HEK293 (cell line): Measurements from ENCODE around the gene MASP1.

Experiments used
- CTCF ChIA-PET: fragments of 350-600 bp; formaldehyde crosslinking; extraction: SDS; loops from one replicate; lab custom pipeline; 2021; ENCODE audit warnings: antibody characterized with exemption; lab: Yijun Ruan, JAX
- POLR2A ChIA-PET: fragments of 300-600 bp; formaldehyde crosslinking; extraction: SDS; loops from one replicate; lab custom pipeline; 2020; ENCODE audit warnings: antibody characterized with exemption, inconsistent platforms; lab: Yijun Ruan, JAX
- H3K27ac ChIP-seq: fragments of 200-500 bp; sonication (Bioruptor generic); 2 replicates; pipeline ENCODE4 v1.5.1; 2014; ENCODE audit warnings: low read depth, low read length, control low read depth, inconsistent platforms; ENCODE audit errors: extremely low read depth
- H3K36me3 ChIP-seq, 2 experiments: fragments of 200-500 bp in 1 of 2; sonication (Bioruptor generic) in 1 of 2; 1 replicate in 1 of 2; 2 replicates in 1 of 2; pipeline ENCODE4 v1.5.1; 2014 to 2017; ENCODE audit warnings: inconsistent platforms in 2 of 2, low read length in 2 of 2; ENCODE audit not compliant: control insufficient read depth in 2 of 2, insufficient read depth in 1 of 2
- H3K4me1 ChIP-seq: fragments of 200-500 bp; sonication (Bioruptor generic); 2 replicates; pipeline ENCODE4 v1.5.1; 2014; ENCODE audit warnings: mild to moderate bottlenecking, low read length, inconsistent platforms; ENCODE audit not compliant: control insufficient read depth, insufficient read depth
- H3K4me3 ChIP-seq: 2 replicates; pipeline ENCODE4 v1.5.1; 2011; ENCODE audit warnings: low read depth, mild to moderate bottlenecking, control low read depth, low read length, moderate library complexity
- H3K9me3 ChIP-seq: fragments of 200-500 bp; sonication (Bioruptor generic); 2 replicates; pipeline ENCODE4 v1.5.1; 2014; ENCODE audit warnings: low read depth, low read length, inconsistent platforms; ENCODE audit not compliant: control insufficient read depth, insufficient read depth
- GLI2 ChIP-seq: fragments of 450-650 bp; formaldehyde crosslinking; IDR thresholded peaks from 2 replicates; pipeline ENCODE4; 2017; ENCODE audit warnings: missing biosample characterization, missing genetic modification characterization, low read depth, borderline replicate concordance
- GLI4 ChIP-seq: fragments of 450-650 bp; formaldehyde crosslinking; IDR thresholded peaks from 2 replicates; pipeline ENCODE4 v1.5.1; 2016; ENCODE audit warnings: missing biosample characterization, missing genetic modification characterization
- HOXA7 ChIP-seq: sonication (generic); formaldehyde crosslinking; IDR thresholded peaks from 2 replicates; pipeline ENCODE4 v1.8.1; 2022; ENCODE audit warnings: missing genetic modification reagents, borderline replicate concordance
- KLF8 ChIP-seq: fragments of 450-650 bp; formaldehyde crosslinking; IDR thresholded peaks from 2 replicates; pipeline ENCODE4 v1.5.1; 2016; ENCODE audit warnings: missing biosample characterization, missing genetic modification characterization
- MZF1 ChIP-seq: fragments of 450-650 bp; formaldehyde crosslinking; IDR thresholded peaks from 2 replicates; pipeline ENCODE4 v1.5.1; 2017; ENCODE audit warnings: missing biosample characterization, missing genetic modification characterization, borderline replicate concordance
- PRDM1 ChIP-seq: fragments of 450-650 bp; formaldehyde crosslinking; IDR thresholded peaks from 2 replicates; pipeline ENCODE4; 2016; ENCODE audit warnings: missing biosample characterization, missing genetic modification characterization
- ZBTB26 ChIP-seq: fragments of 450-650 bp; formaldehyde crosslinking; optimal IDR thresholded peaks from 2 replicates; pipeline ENCODE3; 2016; ENCODE audit warnings: missing biosample characterization, mild to moderate bottlenecking, missing genetic modification characterization
- ZBTB7A ChIP-seq: fragments of 450-650 bp; formaldehyde crosslinking; IDR thresholded peaks from 2 replicates; pipeline ENCODE4 v1.5.1; 2016; ENCODE audit warnings: low read depth, missing biosample characterization, missing genetic modification characterization
- ZNF121 ChIP-seq: fragments of 450-650 bp; formaldehyde crosslinking; IDR thresholded peaks from 2 replicates; pipeline ENCODE4 v1.5.1; 2016; ENCODE audit warnings: missing biosample characterization, missing genetic modification characterization
- ZNF132 ChIP-seq: fragments of 450-650 bp; formaldehyde crosslinking; IDR thresholded peaks from 2 replicates; pipeline ENCODE4 v1.5.1; 2017; ENCODE audit warnings: missing biosample characterization, missing genetic modification characterization, borderline replicate concordance
- ZNF157 ChIP-seq: fragments of 450-650 bp; formaldehyde crosslinking; IDR thresholded peaks from 2 replicates; pipeline ENCODE4 v1.5.1; 2016; ENCODE audit warnings: missing biosample characterization, missing genetic modification characterization
- ZNF18 ChIP-seq: fragments of 450-650 bp; formaldehyde crosslinking; IDR thresholded peaks from 2 replicates; pipeline ENCODE4 v1.5.1; 2016; ENCODE audit warnings: missing biosample characterization, missing genetic modification characterization
- ZNF19 ChIP-seq: fragments of 450-650 bp; formaldehyde crosslinking; IDR thresholded peaks from 2 replicates; pipeline ENCODE4; 2016; ENCODE audit warnings: missing biosample characterization, missing genetic modification characterization, low read depth
- ZNF248 ChIP-seq: fragments of 450-650 bp; formaldehyde crosslinking; IDR thresholded peaks from 2 replicates; pipeline ENCODE4 v1.5.1; 2017; ENCODE audit warnings: missing biosample characterization, missing genetic modification characterization
- ZNF266 ChIP-seq: fragments of 450-650 bp; formaldehyde crosslinking; IDR thresholded peaks from 2 replicates; pipeline ENCODE4 v1.5.1; 2016; ENCODE audit warnings: missing biosample characterization, missing genetic modification characterization, low read depth
- ZNF366 ChIP-seq: fragments of 450-650 bp; formaldehyde crosslinking; conservative IDR thresholded peaks from 2 replicates; pipeline ENCODE4 v1.5.1; 2016; ENCODE audit warnings: missing biosample characterization, missing genetic modification characterization
- ZNF426 ChIP-seq: fragments of 450-650 bp; formaldehyde crosslinking; IDR thresholded peaks from 2 replicates; pipeline ENCODE4 v1.5.1; 2017; ENCODE audit warnings: missing biosample characterization, missing genetic modification characterization, mild to moderate bottlenecking, inconsistent platforms, moderate library complexity
- ZNF623 ChIP-seq: fragments of 450-650 bp; formaldehyde crosslinking; IDR thresholded peaks from 2 replicates; pipeline ENCODE4 v1.5.1; 2016; ENCODE audit warnings: missing biosample characterization, missing genetic modification characterization
- ZNF624 ChIP-seq: fragments of 450-650 bp; formaldehyde crosslinking; IDR thresholded peaks from 2 replicates; pipeline ENCODE4 v1.5.1; 2017; ENCODE audit warnings: missing biosample characterization, missing genetic modification characterization
- ZNF629 ChIP-seq: fragments of 450-650 bp; formaldehyde crosslinking; IDR thresholded peaks from 2 replicates; pipeline ENCODE4 v1.5.1; 2017; ENCODE audit warnings: missing biosample characterization, missing genetic modification characterization
- ZNF658 ChIP-seq: fragments of 450-650 bp; formaldehyde crosslinking; IDR thresholded peaks from 2 replicates; pipeline ENCODE4; 2016; ENCODE audit warnings: missing biosample characterization, missing genetic modification characterization
- ZNF660 ChIP-seq: fragments of 450-650 bp; IDR thresholded peaks from 2 replicates; pipeline ENCODE4 v1.5.1; 2018; ENCODE audit warnings: missing biosample characterization, mild to moderate bottlenecking, missing genetic modification characterization
- ZNF768 ChIP-seq: fragments of 450-650 bp; formaldehyde crosslinking; IDR thresholded peaks from 2 replicates; pipeline ENCODE4 v1.5.1; 2018; ENCODE audit warnings: missing biosample characterization, mild to moderate bottlenecking, missing genetic modification characterization
- ZNF830 ChIP-seq: fragments of 450-650 bp; IDR thresholded peaks from 2 replicates; pipeline ENCODE4 v1.5.0; 2018; ENCODE audit warnings: missing biosample characterization, missing genetic modification characterization, low read depth, mild to moderate bottlenecking, moderate library complexity
- ZXDB ChIP-seq: fragments of 450-650 bp; formaldehyde crosslinking; IDR thresholded peaks from 2 replicates; pipeline ENCODE4 v1.5.1; 2016; ENCODE audit warnings: missing biosample characterization, missing genetic modification characterization

The MASP1 gene

GRCh38 chr3:187210091-187210490, 81.4 kb downstream of the MASP1 start:
- Histone ChIP-seq H3K27ac (no peak overlapping the region), H3K36me3 (no peaks in the 10 kb centered on the region), H3K9me3 (no peaks in the 10 kb centered on the region), H3K4me3 (no peak overlapping the region), H3K4me1 (no peaks in the 10 kb centered on the region)
- ChIA-PET POLR2A (no interaction called here), CTCF (interaction anchor here (1.3 to 2.8 kb wide), 2 partner anchors 11 to 71 kb away, joined by 3 to 14 read pairs; partner anchors contain the start of gene RPL39L)
- TF ChIP-seq ZNF366 (tag by site-specific recombination) = no peak
- no peak for TF ChIP-seq ZNF426 (tag by site-specific recombination)

GRCh38 chr3:187209491-187209890, 82.0 kb downstream of the MASP1 start:
- ChIA-PET POLR2A (no interaction called here), CTCF (interaction anchor here (2.8 kb wide), 1 partner anchor 11 kb away, joined by 14 read pairs; no protein-coding TSS in a partner anchor)
- H3K27ac ChIP-seq = no peak overlapping the region

GRCh38 chr3:187208159-187208558, 83.4 kb downstream of the MASP1 start:
- CTCF ChIA-PET = no interaction called here
- H3K9me3 ChIP-seq = no peaks in the 10 kb centered on the region
- no peak for TF ChIP-seq ZNF132
- TF ChIP-seq GLI4 = no peak
- no peak for TF ChIP-seq ZNF121
- no peak for TF ChIP-seq ZBTB7A (tag by site-specific recombination)
- TF ChIP-seq GLI2 (tag by site-specific recombination) = no peak
- no peak for TF ChIP-seq ZNF157 (tag by site-specific recombination)
- TF ChIP-seq ZNF660 = no peak
- TF ChIP-seq PRDM1 = no peak
- TF ChIP-seq ZNF266 (tag by site-specific recombination) = no peak
- TF ChIP-seq KLF8 (tag by site-specific recombination) = no peak
- TF ChIP-seq HOXA7 = no peak
- TF ChIP-seq ZNF248 (tag by site-specific recombination) = no peak
- no peak for TF ChIP-seq ZNF658 (tag by site-specific recombination)
- TF ChIP-seq ZXDB (tag by site-specific recombination) = no peak
- no peak for TF ChIP-seq ZNF830 (tag by site-specific recombination)
- no peak for TF ChIP-seq ZNF19
- no peak for TF ChIP-seq ZNF768 (tag by site-specific recombination)
- TF ChIP-seq ZNF18 (tag by site-specific recombination) = no peak
- no peak for TF ChIP-seq MZF1 (tag by site-specific recombination)
- TF ChIP-seq ZNF624 = no peak
- POLR2A ChIA-PET = no interaction called here
- no peaks in the 10 kb centered on the region for H3K36me3 ChIP-seq
- H3K4me1 ChIP-seq = no peaks in the 10 kb centered on the region
- H3K27ac ChIP-seq = no peak overlapping the region
- no peak overlapping the region for H3K4me3 ChIP-seq

More at GRCh38 chr3:187209491-187209890, 82.0 kb downstream of the MASP1 start:
- TF ChIP-seq ZNF629 (tag by site-specific recombination) = no peak
- TF ChIP-seq ZBTB26 (tag by site-specific recombination) = no peak
- TF ChIP-seq ZNF658 (tag by site-specific recombination) = no peak
- no peak for TF ChIP-seq ZNF623 (tag by site-specific recombination)
- Histone ChIP-seq H3K9me3 (no peaks in the 10 kb centered on the region), H3K4me1 (no peaks in the 10 kb centered on the region), H3K4me3 (no peak overlapping the region), H3K36me3 (no peaks in the 10 kb centered on the region)
